ENCODE data around the gene HTR4. TPM values are rescaled to one million over a fixed set of nuclear protein-coding genes. Genes with fewer than 3 reads are reported as not detected.

Gene HTR4
- total RNA-seq, 2 donors from 2014 or later: not detected

DNA sequence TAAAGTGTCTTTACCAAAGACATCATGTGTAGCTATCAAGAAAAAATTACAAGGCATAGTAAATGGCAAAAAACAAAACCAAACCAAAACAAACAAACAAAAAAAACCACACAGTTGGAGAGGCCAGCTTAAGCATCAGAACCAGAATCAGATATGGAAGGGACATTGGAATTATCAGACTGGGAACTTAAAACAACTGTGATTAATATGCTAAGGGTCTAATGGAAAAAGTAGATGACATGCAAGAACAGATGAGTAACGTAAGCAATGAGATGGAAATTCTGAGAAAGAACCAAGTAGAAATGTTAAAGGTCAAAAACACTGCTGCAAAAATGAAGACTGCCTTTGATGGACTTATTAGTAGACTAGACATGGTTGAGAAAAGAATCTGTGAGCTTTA, 194.7 kb downstream of the HTR4 start:
- H3K36me3 Mint-ChIP-seq (ENCODE audit: low read depth): no peaks in the 10 kb centered on the region
- peaks cover 16% of the 10 kb centered on the region for H3K27me3 Mint-ChIP-seq (ENCODE audit: insufficient read depth)
- WGBS, 2 experiments (ENCODE audit: insufficient coverage in 1 of 2, insufficient read length in 1 of 2): 96 to 100% methylated on average over 1 of the region's 1 CpG
- no peaks in the 10 kb centered on the region for H3K9me3 ChIP-seq (ENCODE audit: control insufficient read depth, low read length)
- H3K27me3 ChIP-seq (ENCODE audit: control insufficient read depth, insufficient read depth, low read length, poor library complexity, severe bottlenecking): peaks cover 19% of the 10 kb centered on the region
- H3K36me3 ChIP-seq (ENCODE audit: control insufficient read depth, insufficient read depth, low read length): no peaks in the 10 kb centered on the region
- peaks cover 23% of the 10 kb centered on the region for H3K4me1 Mint-ChIP-seq
- no peak overlapping the region for H3K27ac Mint-ChIP-seq
- H3K4me3 ChIP-seq (ENCODE audit: low read length): no peak overlapping the region
- TF ChIP-seq, protein P1, sequence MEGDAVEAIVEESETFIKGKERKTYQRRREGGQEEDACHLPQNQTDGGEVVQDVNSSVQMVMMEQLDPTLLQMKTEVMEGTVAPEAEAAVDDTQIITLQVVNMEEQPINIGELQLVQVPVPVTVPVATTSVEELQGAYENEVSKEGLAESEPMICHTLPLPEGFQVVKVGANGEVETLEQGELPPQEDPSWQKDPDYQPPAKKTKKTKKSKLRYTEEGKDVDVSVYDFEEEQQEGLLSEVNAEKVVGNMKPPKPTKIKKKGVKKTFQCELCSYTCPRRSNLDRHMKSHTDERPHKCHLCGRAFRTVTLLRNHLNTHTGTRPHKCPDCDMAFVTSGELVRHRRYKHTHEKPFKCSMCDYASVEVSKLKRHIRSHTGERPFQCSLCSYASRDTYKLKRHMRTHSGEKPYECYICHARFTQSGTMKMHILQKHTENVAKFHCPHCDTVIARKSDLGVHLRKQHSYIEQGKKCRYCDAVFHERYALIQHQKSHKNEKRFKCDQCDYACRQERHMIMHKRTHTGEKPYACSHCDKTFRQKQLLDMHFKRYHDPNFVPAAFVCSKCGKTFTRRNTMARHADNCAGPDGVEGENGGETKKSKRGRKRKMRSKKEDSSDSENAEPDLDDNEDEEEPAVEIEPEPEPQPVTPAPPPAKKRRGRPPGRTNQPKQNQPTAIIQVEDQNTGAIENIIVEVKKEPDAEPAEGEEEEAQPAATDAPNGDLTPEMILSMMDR (conservative IDR thresholded peaks at IDR 0.05): no peak
- DNase-seq: no peak
- H3K4me1 ChIP-seq (ENCODE audit: control insufficient read depth, insufficient read depth, low read length): peaks cover 10% of the 10 kb centered on the region
- no peak overlapping the region for H3K27ac ChIP-seq (ENCODE audit: low read depth, low read length)
- H3K9ac ChIP-seq (ENCODE audit: extremely low read depth, low read length, poor library complexity, severe bottlenecking): no peak overlapping the region
- no peak overlapping the region for H3K4me3 Mint-ChIP-seq
- no peaks in the 10 kb centered on the region for H3K9me3 Mint-ChIP-seq

DNA sequence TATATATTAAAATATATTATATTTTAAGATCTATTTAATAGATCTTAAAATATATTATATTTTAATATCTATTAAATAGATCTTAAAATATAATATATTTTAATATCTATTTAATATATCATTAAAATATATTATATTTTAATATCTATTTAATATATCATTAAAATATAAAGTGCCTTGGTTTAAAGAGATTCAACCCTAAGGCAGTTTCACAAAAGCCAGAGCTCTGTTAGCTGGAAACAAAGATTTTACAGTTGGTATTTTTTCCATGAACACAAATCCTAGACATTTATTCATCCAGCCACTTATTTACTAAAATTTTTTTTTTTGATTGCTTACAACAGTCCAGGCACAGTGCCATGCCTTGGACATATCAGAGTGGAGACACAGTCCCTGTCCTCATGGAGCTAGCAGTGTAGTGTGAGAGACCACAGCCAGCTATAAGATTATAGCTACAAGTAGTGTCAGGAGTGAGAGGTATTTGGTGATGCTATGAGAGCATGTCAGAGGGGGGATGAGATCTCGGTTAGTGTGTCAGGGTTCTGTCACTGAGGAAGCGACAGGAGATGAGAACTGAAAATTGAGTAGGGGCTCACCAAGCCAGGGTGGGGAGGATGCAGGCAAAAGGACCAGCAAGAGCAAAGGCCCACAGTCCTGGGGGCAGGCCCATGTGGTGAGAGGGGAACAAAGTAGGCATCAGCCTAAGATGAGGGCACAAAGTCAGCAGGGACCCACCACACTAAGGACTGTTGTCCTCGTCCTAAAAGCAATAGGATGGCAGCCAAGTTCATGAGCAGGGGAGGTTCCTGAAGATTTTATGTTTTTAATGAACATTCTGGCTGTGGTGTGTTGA, 196.1 kb downstream of the HTR4 start:
- 90 to 91% methylated on average over 2 to 3 of the region's 3 CpGs for WGBS, 2 experiments (ENCODE audit: insufficient coverage in 1 of 2, insufficient read length in 1 of 2)
- TF ChIP-seq, protein P1 (conservative IDR thresholded peaks at IDR 0.05): no peak
- no peaks in the 10 kb centered on the region for H3K9me3 Mint-ChIP-seq
- H3K4me3 Mint-ChIP-seq: no peak overlapping the region
- peaks cover 21% of the 10 kb centered on the region for H3K27me3 ChIP-seq (ENCODE audit: control insufficient read depth, insufficient read depth, low read length, poor library complexity, severe bottlenecking)
- H3K36me3 ChIP-seq (ENCODE audit: control insufficient read depth, insufficient read depth, low read length): no peaks in the 10 kb centered on the region
- no peaks in the 10 kb centered on the region for H3K9me3 ChIP-seq (ENCODE audit: control insufficient read depth, low read length)
- H3K4me1 ChIP-seq (ENCODE audit: control insufficient read depth, insufficient read depth, low read length): peaks cover 10% of the 10 kb centered on the region
- peaks cover 29% of the 10 kb centered on the region for H3K4me1 Mint-ChIP-seq
- H3K4me3 ChIP-seq (ENCODE audit: low read length): no peak overlapping the region
- H3K27ac Mint-ChIP-seq: no peak overlapping the region
- no peaks in the 10 kb centered on the region for H3K36me3 Mint-ChIP-seq (ENCODE audit: low read depth)
- no peak overlapping the region for H3K27ac ChIP-seq (ENCODE audit: low read depth, low read length)
- H3K9ac ChIP-seq (ENCODE audit: extremely low read depth, low read length, poor library complexity, severe bottlenecking): no peak overlapping the region
- H3K27me3 Mint-ChIP-seq (ENCODE audit: insufficient read depth): peaks cover 22% of the 10 kb centered on the region
- DNase-seq: no peak

DNA sequence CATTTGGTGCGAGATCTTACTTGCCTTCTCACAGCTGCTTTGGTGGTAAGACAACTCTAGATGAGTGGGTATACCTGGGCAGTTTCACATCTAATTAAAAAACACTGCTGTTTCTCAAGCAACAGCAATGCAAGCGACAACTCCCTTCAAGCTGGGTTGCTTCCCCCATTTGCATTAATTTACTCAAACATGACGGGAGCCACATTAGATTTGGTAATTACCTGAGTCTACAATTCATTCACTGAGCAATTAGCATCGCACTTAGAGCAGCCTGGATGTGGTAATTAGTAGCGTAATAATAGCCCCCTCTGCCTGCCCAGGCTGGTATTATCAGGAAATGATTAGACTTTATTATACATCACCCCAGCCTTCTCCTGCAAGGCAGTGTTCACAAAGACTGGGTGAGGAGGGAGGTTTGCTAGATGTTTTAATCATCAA, 197.1 kb downstream of the HTR4 start:
- H3K4me3 Mint-ChIP-seq: no peak overlapping the region
- H3K27me3 Mint-ChIP-seq (ENCODE audit: insufficient read depth): peaks cover 31% of the 10 kb centered on the region
- H3K9me3 Mint-ChIP-seq: no peaks in the 10 kb centered on the region
- TF ChIP-seq, protein P1 (conservative IDR thresholded peaks at IDR 0.05): peak; percentile 77
- H3K36me3 Mint-ChIP-seq (ENCODE audit: low read depth): no peaks in the 10 kb centered on the region
- no peak overlapping the region for H3K27ac Mint-ChIP-seq
- Histone ChIP-seq H3K9ac (ENCODE audit: extremely low read depth, low read length, poor library complexity, severe bottlenecking) (no peak overlapping the region), H3K27ac (ENCODE audit: low read depth, low read length) (no peak overlapping the region), H3K4me3 (ENCODE audit: low read length) (no peak overlapping the region), H3K4me1 (ENCODE audit: control insufficient read depth, insufficient read depth, low read length) (peaks cover 10% of the 10 kb centered on the region), H3K36me3 (ENCODE audit: control insufficient read depth, insufficient read depth, low read length) (no peaks in the 10 kb centered on the region), H3K27me3 (ENCODE audit: control insufficient read depth, insufficient read depth, low read length, poor library complexity, severe bottlenecking) (peaks cover 29% of the 10 kb centered on the region), H3K9me3 (ENCODE audit: control insufficient read depth, low read length) (no peaks in the 10 kb centered on the region)
- WGBS, 2 experiments (ENCODE audit: insufficient coverage in 1 of 2, insufficient read length in 1 of 2): 72% methylated on average over 5 of the region's 5 CpGs; no CpG with 5 or more reads in 1 of the 2 experiments
- DNase-seq: no peak
- peaks cover 29% of the 10 kb centered on the region for H3K4me1 Mint-ChIP-seq

Measured in endodermal cell (in vitro differentiated cells).